GM18511 (cell line): ENCODE measurements around the gene MAML2.

Experiments used
- ATAC-seq: cut with Tn5 transposase; IDR thresholded peaks from one replicate; pipeline ENCODE4 v1.9.1; 2021; ENCODE audit warnings: mild to moderate bottlenecking, moderate library complexity; ENCODE audit not compliant: unreplicated experiment

Gene MAML2

DNA sequence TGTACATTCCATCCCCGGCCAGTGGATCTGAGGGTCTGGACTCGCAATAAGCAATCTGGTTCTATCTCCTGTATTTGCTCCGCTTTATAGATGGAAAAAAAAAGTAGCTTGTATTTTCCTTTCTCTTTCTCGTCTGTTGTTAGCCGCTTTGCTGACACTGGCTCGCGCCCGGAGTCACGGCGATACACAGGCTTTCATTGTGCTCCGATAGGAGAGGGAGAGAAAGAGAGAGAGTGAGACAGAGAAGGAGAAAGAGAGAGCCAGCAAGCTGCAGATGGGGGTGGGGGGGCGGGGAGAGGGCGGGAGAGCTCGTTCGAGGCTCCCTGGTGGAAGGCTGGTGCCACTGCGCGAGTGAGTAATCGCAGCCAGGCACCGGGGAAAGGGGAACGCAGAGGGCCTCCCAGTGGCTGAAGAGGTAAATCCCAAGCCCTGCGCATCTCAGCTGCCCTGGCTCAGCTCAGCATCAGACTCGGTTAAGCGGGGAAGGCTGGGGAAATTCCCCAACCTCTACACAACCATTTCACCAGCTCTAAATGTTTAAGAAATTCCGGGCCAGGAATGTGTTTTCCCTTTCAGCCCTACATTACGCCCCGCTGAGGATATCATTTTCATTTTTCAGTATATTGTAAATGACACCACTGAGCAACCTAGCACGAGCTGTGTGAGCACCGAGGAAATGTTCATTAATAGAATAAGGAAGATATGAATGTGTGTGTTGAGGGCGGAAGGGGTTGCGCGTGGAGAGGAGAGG, at the start of gene MAML2:
Gene MAML2 (minus strand): TSS at position 235 of the 751 bp plus-strand sequence. CDS start 1,300 bp downstream, outside the sequence.
- ATAC-seq, result peak; percentile 84

DNA sequence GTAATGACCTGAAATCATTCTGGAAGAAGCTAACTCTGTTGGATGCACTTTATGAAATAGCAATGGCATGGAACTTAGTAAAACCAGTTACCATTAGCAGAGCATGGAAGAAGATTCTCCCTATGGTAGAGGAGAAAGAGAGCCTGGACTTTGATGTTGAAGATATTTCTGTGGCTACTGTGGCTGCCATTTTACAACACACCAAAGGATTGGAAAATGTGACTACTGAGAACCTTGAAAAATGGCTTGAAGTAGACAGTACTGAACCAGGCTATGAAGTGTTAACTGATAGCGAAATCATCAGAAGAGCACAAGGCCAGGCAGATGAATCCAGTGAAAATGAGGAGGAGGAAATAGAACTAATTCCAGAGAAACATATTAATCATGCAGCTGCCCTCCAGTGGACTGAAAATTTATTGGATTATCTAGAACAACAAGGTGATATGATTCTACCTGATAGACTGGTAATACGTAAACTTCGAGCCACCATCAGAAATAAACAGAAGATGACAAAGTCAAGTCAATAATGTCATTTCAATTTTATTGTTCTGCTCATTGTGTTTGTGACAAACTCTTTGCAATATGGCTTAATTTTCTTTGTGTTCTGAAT, 48.8 kb upstream of the MAML2 start:
- ATAC-seq, result no peak

DNA sequence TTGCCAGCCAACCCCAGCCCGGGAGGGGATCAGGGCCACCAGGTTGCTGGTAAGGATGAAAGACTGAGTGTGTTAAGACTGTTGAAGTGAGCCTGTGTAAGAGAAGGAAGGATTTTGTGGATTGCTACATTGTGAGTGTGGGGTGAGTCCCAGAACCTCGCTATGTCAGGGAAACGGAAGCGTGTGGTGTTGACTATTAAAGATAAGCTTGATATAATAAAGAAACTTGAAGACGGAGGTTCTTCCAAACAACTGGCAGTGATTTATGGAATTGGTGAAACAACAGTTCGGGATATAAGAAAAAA, 47.4 kb upstream of the MAML2 start:
- ATAC-seq, result no peak

DNA sequence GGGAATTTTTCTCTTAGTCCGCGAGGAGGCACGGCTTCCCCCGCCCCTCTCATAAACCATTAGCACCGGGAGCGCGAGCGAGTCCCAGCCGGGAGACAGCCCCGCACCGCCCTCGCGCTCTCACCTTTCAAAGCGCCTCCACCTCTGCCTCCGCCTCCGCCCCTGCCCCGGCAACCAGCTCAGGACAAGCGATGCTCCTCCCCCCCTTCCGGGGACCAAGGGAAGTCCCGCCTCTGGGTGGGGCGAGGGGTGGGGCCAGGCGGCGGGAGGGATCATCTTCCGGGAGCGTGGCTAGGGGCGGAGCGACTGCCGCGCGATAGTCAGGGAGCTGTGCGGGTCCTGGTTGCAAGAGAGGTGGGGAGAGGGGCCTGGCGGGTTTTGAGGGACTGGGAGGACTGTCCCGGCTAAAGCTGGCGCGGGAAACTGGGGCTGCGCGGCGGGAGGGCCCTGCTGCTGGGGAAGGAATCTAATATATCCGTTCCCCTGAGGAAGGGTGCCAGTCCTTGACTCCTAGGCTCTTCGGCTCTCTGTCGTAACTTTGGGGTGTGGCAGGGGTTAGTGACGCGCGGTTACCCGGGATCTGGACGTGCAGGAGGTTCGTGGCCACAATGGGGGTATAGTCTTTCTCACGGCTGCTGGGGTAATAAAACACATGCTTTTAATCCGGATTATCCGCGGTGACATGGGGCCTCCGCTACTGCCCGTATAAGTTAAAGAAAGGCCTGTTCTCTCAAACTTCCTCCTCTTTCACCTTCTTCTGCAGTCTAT, 46.9 kb upstream of the MAML2 start, which contains the start of the genes CCDC82 and JRKL:
Gene CCDC82 (minus strand): TSS at position 193 of the 768 bp plus-strand sequence. CDS start 5,165 bp downstream, outside the sequence.
Gene JRKL (plus strand): TSS at position 294 of the 768 bp plus-strand sequence. CDS start 637 bp downstream, outside the sequence.
- peak; percentile 94 for ATAC-seq

DNA sequence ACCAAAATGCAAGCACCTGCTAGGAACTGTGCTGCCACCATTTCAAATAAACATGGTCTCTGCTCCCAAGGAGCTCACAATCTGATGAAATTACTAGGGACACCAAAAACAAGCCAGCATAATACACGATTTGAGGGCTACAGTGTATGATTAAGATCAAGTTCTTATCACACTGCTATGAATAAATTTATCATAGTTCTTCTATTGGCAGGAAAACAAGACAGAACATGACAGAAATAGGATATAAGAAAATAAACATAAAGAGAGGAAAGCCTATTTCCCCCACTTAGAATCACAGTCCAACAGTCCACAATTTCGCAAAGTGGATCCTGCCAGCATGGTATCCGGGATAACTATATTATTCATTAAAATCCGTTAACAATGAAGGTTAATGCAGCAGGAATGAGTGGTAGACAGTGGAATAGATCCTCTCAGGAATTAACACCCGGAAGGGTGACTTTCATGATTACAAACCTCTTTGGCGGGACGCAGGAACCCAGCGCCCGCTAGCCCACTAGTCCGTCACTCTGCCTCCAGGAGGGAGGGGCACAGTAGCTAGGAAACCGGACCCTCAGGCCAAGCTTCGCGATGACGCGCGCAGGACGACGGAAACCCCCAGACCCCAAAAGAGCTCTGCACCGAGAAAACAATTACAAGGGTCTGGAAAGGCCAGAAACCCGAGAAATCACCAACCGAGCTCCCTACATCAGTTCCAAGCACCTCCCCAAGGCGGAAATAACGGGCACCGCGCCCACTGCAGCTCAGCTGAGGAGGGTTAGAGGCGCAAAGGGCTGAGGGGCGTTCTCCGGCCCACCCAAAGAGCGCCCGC, 46.1 kb upstream of the MAML2 start:
- ATAC-seq, result peak; percentile 65

DNA sequence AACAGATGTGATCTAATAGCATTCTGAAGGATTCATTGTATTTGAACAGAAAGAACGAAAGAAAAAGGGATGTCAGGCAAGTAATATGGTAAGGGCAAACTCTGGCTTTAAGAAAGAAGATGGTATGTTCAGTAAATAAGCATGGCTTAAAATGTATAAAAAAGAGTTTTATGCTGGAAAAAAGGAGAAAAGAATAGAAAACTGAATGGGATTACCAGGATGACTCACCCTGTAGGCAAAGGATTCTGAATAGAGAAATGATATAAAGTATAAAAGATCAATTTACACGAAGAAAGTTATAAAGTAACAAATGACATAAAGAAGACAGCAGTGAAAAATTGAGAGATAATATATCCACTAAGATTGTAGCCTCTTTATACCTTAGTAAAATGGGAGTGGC, 42.2 kb upstream of the MAML2 start:
- no peak for ATAC-seq

DNA sequence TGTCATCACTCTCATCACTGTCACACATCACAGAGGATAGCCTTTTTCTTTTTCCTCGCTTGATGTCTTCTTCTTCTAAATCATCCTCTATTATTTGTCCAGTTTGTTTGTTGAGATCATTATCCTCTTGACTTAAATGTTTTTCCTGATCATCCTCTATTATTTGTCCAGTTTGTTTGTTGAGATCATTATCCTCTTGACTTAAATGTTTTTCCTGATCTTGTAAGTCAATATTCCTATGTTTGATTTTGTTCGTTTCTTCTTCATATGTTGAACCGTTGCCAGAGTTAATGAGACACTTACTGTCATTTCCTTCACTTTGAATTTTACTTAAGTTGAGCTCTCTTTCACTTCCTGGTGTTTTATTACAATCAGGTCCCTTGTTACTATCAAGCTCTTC, 41.2 kb upstream of the MAML2 start:
- ATAC-seq, result no peak

DNA sequence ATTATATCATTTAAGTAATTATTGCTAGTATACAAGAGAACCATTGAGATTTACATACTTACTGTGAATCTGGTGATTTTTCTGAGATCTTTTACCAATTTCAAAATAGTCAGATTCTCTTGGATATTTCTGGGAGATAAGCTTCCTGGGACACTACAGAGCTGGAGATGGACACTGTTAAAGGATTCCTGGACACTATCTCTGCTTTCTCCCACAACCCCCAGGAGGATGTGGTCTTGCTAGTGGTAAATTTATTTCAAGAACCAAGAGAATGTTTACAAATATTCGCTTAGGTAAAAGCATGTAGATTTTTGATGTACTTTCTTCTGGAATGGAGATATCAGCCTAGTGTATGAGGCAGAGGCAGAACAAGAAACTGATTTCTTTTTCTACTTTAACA, 33.8 kb upstream of the MAML2 start:
- ATAC-seq, result no peak

DNA sequence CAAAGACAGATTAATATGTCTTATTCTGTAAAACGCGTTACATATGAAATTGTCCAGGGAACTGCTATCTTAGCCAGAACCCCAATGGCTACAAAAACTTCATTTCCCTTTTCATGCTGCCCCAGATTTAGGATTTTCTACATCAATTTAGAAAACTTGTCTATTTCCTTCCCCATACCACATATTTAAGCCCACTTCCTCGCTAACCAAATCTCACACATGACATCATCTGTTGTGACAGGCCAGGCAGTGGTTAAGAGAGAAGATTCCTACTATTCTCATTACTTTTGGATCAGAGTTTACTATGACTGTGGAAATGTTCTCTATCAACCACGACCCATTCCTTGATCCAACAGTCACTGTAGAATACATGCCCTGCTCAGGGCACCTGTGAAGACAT, 30.8 kb upstream of the MAML2 start:
- ATAC-seq, result no peak

DNA sequence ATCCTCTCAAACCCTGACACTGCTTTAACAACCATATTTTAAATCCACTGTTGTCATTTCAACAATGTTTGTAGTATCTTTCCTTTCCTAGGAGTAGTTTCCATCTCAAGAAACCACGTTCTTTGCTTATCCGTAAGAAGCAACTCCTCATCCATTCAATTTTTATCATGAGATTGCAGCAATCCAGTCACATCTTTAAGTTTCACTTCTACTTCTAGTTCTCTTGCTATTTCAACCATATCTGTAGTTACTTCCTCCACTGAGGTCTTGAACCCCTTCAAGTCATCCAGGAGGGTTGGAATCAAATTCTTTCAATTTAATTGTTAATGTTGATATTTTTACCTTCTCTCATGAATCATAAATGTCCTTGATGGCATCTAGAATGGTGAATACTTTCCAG, 24.3 kb upstream of the MAML2 start:
- no peak for ATAC-seq

DNA sequence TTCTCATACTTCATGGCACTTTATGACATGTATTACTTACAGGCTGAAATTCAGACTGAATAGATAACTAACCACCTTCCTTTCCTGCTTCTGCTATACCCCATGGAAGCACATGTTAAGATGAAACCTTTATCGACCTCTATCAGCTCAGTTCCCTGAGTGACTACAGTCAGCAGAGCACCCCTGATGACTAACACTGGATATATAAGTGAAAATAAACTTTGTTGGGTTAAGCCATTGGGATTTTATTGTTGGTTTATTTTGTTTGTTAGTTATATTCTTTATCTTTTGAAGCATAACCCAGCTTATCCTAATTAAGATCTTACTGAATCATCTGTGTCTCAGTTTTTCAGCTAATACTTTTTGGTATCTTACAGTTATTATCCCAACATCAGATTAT, 23.0 kb upstream of the MAML2 start:
- no peak for ATAC-seq

DNA sequence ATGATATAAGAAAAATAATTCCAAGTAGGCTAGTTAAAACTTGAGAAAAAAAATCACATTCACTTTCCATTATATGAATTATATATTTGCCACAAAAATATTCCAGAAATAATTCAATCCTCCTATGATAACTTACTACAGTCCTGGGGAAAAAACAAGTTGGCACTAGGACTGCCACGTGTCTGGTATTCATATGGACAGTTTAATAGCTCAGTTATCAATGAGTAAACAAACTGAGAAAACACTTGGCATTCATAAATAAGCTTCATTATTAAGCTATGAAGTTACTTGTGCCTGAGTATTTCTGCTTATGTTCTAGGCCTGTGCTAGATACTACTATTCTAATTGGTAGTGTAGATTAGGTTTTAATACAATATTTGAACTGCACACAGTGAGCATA, 22.5 kb upstream of the MAML2 start:
- ATAC-seq, result no peak

DNA sequence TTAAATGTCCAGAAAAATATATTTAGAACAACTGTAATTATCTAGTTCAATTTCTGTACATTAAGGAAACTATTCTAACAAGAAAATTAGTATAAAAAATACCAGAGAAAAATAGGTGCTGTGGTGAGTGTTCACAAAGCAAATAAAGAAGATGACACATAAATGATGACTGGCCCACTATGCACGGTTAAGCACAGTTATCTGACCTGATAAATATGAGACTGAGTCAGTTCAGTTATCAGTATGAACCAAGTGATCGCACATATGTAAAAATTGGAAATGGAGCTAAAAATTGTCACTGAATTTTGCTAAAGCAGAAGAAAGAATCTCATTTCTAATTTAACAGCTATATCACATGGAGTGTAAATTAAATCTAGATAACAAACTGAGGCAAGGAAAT, 18.8 kb upstream of the MAML2 start:
- ATAC-seq, result no peak

DNA sequence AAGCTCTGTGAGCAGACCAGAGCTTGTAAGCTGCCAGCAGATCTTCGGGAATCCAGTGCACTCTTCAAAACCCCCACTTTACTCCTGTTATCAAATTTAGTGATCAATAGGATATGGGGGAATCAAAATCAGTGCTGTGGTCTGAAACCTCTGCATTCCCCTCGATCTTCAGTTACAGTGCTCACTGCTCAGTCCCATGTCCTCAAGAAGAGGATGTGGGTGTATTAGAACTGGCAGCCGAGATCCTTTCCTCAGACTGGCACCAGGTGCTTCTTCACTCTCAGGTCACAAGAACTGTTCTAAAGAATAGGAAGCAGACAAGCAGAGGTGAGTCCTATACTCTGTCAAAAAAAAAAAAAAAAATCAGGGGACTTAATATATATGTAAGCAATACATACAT, 15.3 kb upstream of the MAML2 start:
- no peak for ATAC-seq

DNA sequence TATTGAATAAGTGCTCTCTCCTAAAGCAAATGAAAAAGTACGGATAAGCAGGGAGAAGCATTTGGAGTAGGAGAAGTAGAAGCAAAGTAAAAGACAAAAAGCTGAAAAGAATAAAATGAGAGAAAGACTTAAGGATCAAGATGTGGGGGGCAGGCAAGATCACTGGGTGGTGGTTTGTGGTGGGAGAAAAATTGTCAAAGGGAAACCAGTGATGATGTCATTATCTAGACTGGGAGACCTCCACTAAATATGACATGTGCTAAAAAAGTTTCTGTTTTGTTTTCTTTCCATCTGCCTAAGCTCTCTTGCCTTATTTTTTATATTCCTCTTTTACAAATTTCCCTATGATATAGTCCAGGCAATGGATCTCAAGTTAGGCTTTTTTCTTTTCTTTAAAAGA, 14.8 kb upstream of the MAML2 start:
- ATAC-seq, result no peak

DNA sequence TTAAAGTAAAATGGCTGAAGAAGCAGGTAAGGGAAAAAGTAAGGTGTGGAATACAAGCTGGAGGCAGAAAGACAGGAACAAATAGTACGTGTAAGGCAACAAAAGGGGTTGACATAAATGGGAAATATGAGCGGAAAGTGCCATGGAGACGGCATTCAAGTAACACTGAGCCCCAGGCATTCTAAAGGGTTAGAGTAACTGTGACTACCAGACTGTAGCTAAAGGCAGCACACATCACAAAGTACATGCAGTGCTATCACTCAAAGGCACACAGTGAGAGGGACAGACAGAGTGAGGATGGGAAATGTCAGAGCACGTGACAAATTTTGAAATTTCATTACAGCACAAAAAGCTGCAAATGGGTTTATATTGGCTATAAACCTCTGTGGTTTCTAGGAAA, 13.9 kb upstream of the MAML2 start:
- no peak for ATAC-seq

DNA sequence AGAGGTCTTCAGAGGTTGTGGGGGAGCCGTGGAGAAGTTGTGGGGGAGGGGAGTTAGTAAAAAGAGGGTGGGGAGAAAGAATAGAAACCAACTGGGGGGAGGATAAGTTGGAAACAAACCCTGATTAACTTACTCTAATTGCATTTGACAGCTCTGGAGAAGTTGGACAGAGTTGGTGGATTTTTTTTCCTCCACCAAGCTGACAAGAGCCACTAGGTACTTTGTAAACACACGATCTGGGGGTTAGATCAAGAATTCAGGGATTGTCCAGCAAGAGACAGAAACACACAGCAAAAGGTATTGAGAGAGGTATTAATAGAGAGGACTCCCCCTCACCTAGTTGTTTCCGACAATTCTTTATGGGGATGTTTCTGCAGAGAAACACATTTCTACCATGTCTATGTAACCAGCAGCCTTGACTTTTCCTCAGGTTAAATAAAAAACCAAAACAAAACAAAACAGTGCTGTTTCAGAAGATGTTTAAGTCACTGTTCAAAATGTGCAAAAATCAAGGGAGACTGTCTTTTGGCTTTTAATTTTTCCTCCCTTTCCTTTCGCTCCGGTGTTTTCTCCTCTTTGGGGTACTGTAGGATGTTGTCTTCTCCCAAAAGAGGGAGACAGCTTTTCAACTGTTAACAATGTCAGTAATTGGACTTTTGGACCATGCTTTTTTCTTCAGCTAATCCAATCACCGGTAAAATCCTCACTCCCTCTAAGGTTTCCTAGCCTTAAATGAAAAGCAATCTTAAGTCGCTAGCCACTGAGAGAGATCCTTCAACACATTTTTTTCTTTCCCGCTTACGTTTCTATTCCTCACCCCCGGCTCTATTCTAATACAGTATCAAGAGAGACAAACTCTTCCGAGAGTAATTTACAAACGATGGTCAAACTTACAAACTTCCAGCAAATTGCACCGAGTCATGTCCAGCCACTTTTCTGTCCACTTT, 708 bp downstream of the MAML2 start:
- ATAC-seq, result no peak

DNA sequence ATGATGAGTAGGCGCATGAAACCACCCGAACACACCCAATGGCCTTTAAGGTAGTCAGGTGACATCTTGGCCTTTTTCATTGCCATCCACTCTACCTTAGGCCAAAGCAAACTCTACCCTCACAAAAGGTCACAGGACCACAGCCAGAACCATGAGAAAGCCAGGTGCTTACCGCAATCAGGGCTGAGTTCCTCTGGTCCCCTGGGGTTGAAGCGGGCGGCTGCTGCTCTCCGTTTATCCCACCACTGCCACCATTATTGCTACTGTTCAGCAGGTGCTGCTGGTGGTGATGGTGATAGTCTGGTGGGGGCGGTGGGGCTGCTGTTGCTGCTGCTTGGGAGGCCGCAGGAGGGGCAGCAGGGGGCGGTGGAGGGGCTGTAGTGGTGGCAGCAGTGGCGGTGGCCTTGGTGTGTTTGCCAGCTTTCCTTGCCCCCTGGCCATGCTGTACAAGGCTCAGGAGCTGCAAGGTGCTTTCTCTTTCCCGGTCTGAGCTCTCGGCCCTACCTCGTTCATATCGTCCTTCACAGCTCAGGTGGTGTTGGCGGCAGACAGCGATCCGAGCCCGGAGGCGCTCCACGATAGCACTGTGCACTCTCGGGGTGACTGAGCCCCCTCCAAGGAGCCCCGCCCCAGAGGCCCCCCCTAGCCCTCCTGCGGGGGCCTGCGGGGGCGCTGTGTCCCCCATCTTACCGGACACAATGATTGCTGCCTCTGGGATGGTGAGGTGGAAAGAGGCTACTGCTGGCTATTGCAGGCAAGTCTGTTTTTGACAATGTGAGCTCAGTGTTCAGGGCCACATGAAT, 1.6 kb downstream of the MAML2 start:
- peak; percentile 21 for ATAC-seq

DNA sequence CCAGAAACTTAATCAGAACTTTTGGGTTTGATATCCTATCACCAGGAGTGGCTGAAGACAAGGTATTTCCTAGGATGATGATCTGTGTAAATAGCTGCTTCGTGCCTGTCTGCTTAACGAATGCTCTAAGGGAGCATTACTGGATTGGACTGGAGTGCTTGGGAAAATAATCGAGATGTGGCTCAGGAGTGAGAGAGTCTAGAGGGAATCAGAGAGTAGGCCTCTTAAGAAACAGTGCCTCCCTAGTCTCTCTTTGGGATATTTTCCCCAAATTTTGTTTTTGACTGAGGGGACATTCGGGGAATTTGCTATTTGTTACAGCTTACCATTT, 2.5 kb downstream of the MAML2 start:
- no peak for ATAC-seq
